Chondrocyte (in vitro differentiated cells): ENCODE data around the gene FAM83E. TPM values are rescaled to one million over a fixed set of nuclear protein-coding genes. Genes with fewer than 3 reads are reported as not detected.
A peak's percentile ranks its signal among the peaks of the same experiment; 100 is the strongest.

Source experiments
- DNase-seq: peaks from one replicate; pipeline ENCODE4 v3.0.0; 2021; ENCODE audit warnings: mixed read lengths, low spot score
- H3K27ac Mint-ChIP-seq: one replicate; pipeline ENCODE4 v1.8.0; 2021; ENCODE audit warnings: mild to moderate bottlenecking, moderate library complexity, mixed read lengths; ENCODE audit not compliant: unreplicated experiment
- H3K27me3 Mint-ChIP-seq: 2 replicates; pipeline ENCODE4 v1.8.0; 2021; ENCODE audit warnings: low read depth, mixed read lengths
- H3K36me3 Mint-ChIP-seq: 2 replicates; pipeline ENCODE4 v1.8.0; 2021; ENCODE audit warnings: low read depth, mixed read lengths
- H3K4me1 Mint-ChIP-seq: 2 replicates; pipeline ENCODE4 v1.8.0; 2021; ENCODE audit warnings: low read depth, mild to moderate bottlenecking, mixed read lengths
- H3K4me3 Mint-ChIP-seq: one replicate; pipeline ENCODE4 v1.8.0; 2021; ENCODE audit warnings: mild to moderate bottlenecking, moderate library complexity, mixed read lengths; ENCODE audit not compliant: unreplicated experiment
- H3K9me3 Mint-ChIP-seq: 2 replicates; pipeline ENCODE4 v1.8.0; 2021; ENCODE audit warnings: low read depth, mixed read lengths
- CTCF ChIP-seq: fragments of 200-600 bp; sonication (generic); IDR thresholded peaks from 2 replicates; pipeline ENCODE4 v1.5.0; 2021; ENCODE audit warnings: antibody characterized with exemption, mild to moderate bottlenecking, moderate library complexity
- total RNA-seq: library from RNA; stranded (reverse); gene quantifications from 3 replicates; pipeline ENCODE4 v1.2.1, GENCODE V29; 2021

Gene FAM83E
- total RNA-seq, 1 donor from 2014 or later, result 0.67 TPM

- TF ChIP-seq CTCF, result no peak
- Mint-ChIP-seq H3K27me3 (no peaks in the 10 kb centered on the region), H3K27ac (peak overlapping the region; percentile 5), H3K4me3 (peak overlapping the region; percentile 93), H3K36me3 (peaks cover 15% of the 10 kb centered on the region), H3K4me1 (peaks cover 37% of the 10 kb centered on the region), H3K9me3 (no peaks in the 10 kb centered on the region)
- no peak for DNase-seq
These were observed 1.7 kb upstream of the FAM83E start for GRCh38 chr19:48616491-48617056.

- Mint-ChIP-seq H3K27me3 (no peaks in the 10 kb centered on the region), H3K4me3 (no peak overlapping the region), H3K4me1 (peaks cover 37% of the 10 kb centered on the region)
These were observed 1.2 kb upstream of the FAM83E start for GRCh38 chr19:48616041-48616436.

GRCh38 chr19:48615231-48616040 lies 560 bp upstream of the FAM83E start:
- no peak for DNase-seq
- H3K4me3 Mint-ChIP-seq, result peak overlapping the region; percentile 25
- H3K4me1 Mint-ChIP-seq, result peaks cover 37% of the 10 kb centered on the region
- no peak for TF ChIP-seq CTCF
- H3K9me3 Mint-ChIP-seq, result no peaks in the 10 kb centered on the region
- H3K36me3 Mint-ChIP-seq, result peaks cover 15% of the 10 kb centered on the region
- peak overlapping the region; percentile 2 for H3K27ac Mint-ChIP-seq
- no peaks in the 10 kb centered on the region for H3K27me3 Mint-ChIP-seq

More at GRCh38 chr19:48616041-48616436, 1.2 kb upstream of the FAM83E start:
- Mint-ChIP-seq H3K36me3 (peaks cover 15% of the 10 kb centered on the region), H3K27ac (peak overlapping the region; percentile 2), H3K9me3 (no peaks in the 10 kb centered on the region)
- DNase-seq, result no peak
- no peak for TF ChIP-seq CTCF

- peaks cover 27% of the 10 kb centered on the region for H3K4me1 Mint-ChIP-seq
- no peak for TF ChIP-seq CTCF
- H3K36me3 Mint-ChIP-seq, result peaks cover 15% of the 10 kb centered on the region
- H3K4me3 Mint-ChIP-seq, result no peak overlapping the region
- no peaks in the 10 kb centered on the region for H3K9me3 Mint-ChIP-seq
- peak overlapping the region; percentile 46 for H3K27ac Mint-ChIP-seq
- no peaks in the 10 kb centered on the region for H3K27me3 Mint-ChIP-seq
- no peak for DNase-seq
These were observed 932 bp downstream of the FAM83E start for GRCh38 chr19:48613852-48614435.

- Mint-ChIP-seq H3K36me3 (peaks cover 13% of the 10 kb centered on the region), H3K4me1 (peaks cover 22% of the 10 kb centered on the region), H3K4me3 (no peak overlapping the region), H3K9me3 (no peaks in the 10 kb centered on the region), H3K27ac (peak overlapping the region; percentile 46), H3K27me3 (no peaks in the 10 kb centered on the region)
- TF ChIP-seq CTCF, result no peak
- DNase-seq, result no peak
These were observed 1.6 kb downstream of the FAM83E start for GRCh38 chr19:48613024-48613851.
